ENCODE data around the gene ITGA4. TPM values are rescaled to one million over a fixed set of nuclear protein-coding genes. Genes with fewer than 3 reads are reported as not detected.

Gene ITGA4
- total and polyA plus RNA-seq, 2 donors (not counting 3 experiments of a cell fraction or from before 2014, with no cell fraction given): 1.5 to 2.8 TPM

GRCh38 chr2:181563101-181563692 is 106.0 kb downstream of the ITGA4 start:
- H3K36me3 ChIP-seq (ENCODE audit: control insufficient read depth in 2 of 2, extremely low read depth in 1 of 2, insufficient read depth in 2 of 2, low read length in 2 of 2): no peaks in the 10 kb centered on the region
- POLR2A ChIA-PET: no interaction called here
- H3K4me3 ChIP-seq (replicated peaks in 1 of 3; ENCODE audit: insufficient read depth in 1 of 3, low read depth in 1 of 3, low read length in 3 of 3): no peak overlapping the region
- no TSS peak for BruUV-seq (replicated peaks)
- H3K27me3 ChIP-seq (ENCODE audit: control insufficient read depth in 2 of 2, insufficient read depth in 2 of 2, low read length in 2 of 2): no peaks in the 10 kb centered on the region
- H3K9me1 ChIP-seq (replicated peaks; ENCODE audit: control insufficient read depth, extremely low read depth, insufficient read depth, low read length): no peaks in the 10 kb centered on the region
- no peak overlapping the region for H3K27ac ChIP-seq (ENCODE audit: insufficient read depth, low read depth, low read length)
- dilution Hi-C loops (cut with MboI; ENCODE audit: extremely low pct_ligation_motif_present, low sequenced_read_pairs) (no loop called here), intact Hi-C loops (cut with micrococcal nuclease) (loop anchor here (10.0 kb wide), 1 partner anchor 458 kb away; no protein-coding TSS in a partner anchor)
- FAIRE-seq (no peak), DNase-seq (ENCODE audit: low read depth, low spot score) (no peak)
- no peak overlapping the region for H3K9ac ChIP-seq (replicated peaks; ENCODE audit: extremely low read depth, insufficient read depth, low read length)
- no peak overlapping the region for H3K4me2 ChIP-seq (ENCODE audit: insufficient read depth, low read length)
- H4K20me1 ChIP-seq (replicated peaks; ENCODE audit: control insufficient read depth, extremely low read depth, insufficient read depth, low read length): no peaks in the 10 kb centered on the region
- TF ChIP-seq EZH2 (IDR thresholded peaks at IDR 0.05; ENCODE audit: borderline replicate concordance, low read depth, low read length, severe bottlenecking): no peak
- TF ChIP-seq POLR2AphosphoS5 (IDR thresholded peaks at IDR 0.05; ENCODE audit: insufficient read depth, low read depth, low read length): no peak
- TF ChIP-seq JUN (IDR thresholded peaks at IDR 0.05; ENCODE audit: borderline replicate concordance, insufficient read depth, insufficient read length, low read depth): no peak
- no peak for TF ChIP-seq MAX (IDR thresholded peaks at IDR 0.05; ENCODE audit: insufficient read depth, insufficient read length)
- TF ChIP-seq FOS (IDR thresholded peaks at IDR 0.05; ENCODE audit: borderline replicate concordance, insufficient read depth, low read length): no peak
- TF ChIP-seq MYC (IDR thresholded peaks at IDR 0.05; ENCODE audit: low read depth, low read length): no peak
- TF ChIP-seq CTCF (IDR thresholded peaks at IDR 0.05; ENCODE audit: extremely low read depth in 1 of 2, insufficient read depth in 1 of 2, low read depth in 1 of 2, low read length in 2 of 2): no peak
- no peak for TF ChIP-seq GATA2 (IDR thresholded peaks at IDR 0.05; ENCODE audit: insufficient read depth, insufficient read length, low read depth, low read length)
- no peak for TF ChIP-seq POLR2A (IDR thresholded peaks at IDR 0.05; ENCODE audit: low read depth, low read length)
- no peaks in the 10 kb centered on the region for H3K79me2 ChIP-seq (ENCODE audit: control insufficient read depth, insufficient read depth, low read length)
- no peak overlapping the region for H2AFZ ChIP-seq (ENCODE audit: low read depth, low read length)
- CTCF ChIA-PET: no interaction called here
- no peaks in the 10 kb centered on the region for H3K4me1 ChIP-seq (ENCODE audit: control insufficient read depth, extremely low read depth, insufficient read depth, low read length)
- H3K9me3 ChIP-seq (replicated peaks; ENCODE audit: control insufficient read depth, insufficient read depth, low read length): no peaks in the 10 kb centered on the region

Measured in endothelial cell of umbilical vein (primary cell).